GM12874 (cell line): ENCODE results near the gene AGFG2.

Experiments
- CTCF ChIP-seq: IDR thresholded peaks from 2 replicates; pipeline ENCODE4 v1.5.1; 2011; ENCODE audit warnings: low read depth, mild to moderate bottlenecking, control low read depth, low read length, moderate library complexity; ENCODE audit not compliant: insufficient read depth

AGFG2 gene

DNA sequence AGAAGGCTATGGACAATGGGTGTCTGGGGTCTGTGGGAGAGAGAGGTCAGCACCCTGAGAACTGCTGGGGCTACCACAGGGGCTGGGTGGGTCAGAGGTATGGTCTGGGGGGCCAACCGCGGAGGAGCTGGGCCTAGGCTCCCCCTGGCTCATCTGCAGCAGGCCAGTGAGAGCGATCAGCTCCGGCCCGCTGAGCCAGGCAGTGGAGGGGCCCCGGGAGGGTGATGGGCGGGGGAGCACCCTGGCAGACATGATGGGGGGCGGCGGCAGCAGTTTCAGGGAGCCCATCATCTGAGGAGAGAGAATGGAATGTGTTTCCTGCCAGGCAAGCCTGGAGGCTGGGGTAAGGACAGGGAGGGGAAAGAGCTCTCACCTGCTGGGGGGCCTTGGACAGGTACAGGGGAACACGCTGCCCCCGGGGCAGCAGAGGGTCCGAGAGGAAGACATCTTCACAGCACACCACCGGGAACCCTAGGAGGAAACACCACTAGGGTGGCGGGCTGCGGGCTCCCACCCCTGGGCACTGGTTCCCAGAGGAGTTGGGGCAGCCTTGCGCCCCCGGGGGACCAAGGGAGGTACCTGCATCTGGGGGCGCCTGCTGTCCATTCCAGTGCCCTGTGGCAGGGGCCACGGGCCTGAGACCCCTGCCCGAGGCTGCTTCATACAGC, 33.4 kb downstream of the AGFG2 start:
- 0 out of 2 replicates have a peak, but pooled peaks have one; percentile 2 for TF ChIP-seq CTCF

DNA sequence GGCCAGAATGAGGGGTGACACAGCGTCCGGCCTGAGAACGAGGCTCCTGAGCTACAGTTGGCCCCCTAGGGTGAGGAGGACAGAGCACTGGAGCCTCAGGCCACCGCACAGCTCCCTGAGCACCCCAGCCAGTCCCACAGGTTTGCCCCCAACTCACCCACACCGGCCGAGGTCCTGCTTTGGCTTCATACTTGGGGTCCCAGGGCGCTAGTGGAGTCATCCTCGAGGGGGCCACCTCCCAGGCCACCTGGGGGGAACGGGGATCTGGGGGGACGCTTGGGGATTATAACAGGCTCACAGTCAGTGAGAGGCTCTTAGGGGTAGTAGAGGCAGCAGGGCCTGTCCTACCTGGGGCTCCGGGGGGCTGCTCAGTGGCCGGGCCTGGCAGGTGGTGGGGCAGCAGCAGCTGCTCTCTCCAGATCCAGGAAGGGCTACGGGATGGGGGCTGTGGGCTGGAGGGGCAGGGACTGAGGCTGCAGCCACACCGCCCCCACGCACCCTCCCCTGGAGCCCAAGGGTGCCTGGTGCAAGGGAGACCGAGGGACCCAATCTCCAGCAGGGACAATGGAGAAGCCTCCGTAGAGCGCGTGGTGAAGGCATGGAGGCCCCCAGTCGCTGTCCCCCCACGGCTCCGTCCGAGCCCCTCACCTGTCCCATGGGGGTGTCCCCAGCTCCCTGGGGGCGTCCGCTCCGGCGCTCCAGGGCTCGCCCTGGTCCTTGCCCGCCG, 34.1 kb downstream of the AGFG2 start:
- no peak for TF ChIP-seq CTCF

DNA sequence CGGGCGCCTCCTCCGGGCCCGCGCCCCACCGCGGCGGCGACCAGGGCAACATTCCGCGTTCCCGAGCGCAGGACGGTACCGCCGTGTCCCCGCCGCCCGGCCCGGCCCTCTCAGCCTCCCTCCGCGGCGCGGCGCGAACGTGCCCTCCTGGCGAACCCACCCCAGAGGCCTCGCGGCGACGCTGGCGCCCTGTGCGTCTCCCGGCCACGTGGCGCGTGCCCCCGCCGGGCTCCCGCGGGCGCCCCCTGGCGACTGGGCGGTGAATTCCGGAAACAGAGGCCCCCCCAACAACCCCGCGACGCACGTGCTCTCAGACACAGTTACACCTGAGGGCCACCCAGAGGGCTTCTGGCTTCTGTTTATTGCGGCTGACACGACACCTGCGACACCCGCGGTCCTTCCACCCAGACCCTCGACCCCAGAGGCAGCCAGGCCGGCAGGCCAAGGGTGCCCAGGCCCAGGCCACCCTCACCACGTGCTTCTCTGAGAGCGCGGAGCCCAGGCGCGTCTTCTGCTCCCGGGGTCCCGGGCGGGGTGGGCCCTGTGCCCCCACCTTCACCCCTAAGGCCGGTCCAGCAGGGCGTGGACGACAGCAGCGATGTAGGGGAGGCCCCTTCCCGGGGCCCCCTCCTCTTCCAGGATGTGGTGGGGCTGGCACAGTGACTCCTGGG, 34.8 kb downstream of the AGFG2 start, which contains the start of gene SAP25:
Gene SAP25 (minus strand): TSS at position 210 of the 671 bp plus-strand sequence. CDS start 158 bp downstream, at position 52.
- no peak for TF ChIP-seq CTCF

DNA sequence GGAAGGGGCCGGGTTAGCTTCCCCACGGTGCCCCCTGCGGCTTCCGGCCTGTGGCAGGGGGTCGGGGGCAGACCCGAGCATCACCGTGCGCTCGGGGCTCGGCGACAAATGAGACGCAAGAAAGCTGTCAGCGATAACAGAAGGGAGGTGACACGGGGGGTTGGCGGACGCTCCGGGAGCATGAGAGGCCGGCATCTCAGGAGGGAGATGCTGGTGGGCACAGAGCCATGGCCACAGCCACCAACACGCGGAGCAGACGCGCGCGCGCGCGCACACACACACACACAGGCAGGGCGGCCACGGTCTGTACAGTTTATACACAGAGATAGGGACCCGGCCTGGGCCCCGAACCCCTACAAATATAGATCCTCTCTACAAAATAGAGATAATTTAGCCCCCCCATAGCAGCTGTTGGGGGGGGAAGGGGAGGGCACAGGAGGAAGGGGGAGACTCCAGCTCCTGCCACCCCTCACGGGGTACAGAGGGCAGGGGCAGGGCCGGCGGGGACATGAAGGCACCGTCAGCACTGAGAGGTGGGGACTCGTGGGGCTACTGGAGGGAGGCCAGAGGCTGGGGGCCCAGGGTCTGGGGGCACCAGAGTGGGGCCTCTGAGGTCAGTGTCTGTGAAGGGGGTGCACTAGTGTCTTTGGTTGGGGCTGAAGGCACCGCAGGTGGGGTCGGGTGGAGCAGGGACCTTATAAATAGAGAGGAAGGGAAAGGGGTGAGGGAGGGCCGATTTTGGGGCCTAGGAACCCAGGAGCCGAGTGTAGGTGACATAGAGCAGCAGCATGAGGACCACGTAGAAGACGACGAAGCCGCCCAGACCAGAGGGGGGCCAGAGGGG, 35.6 kb downstream of the AGFG2 start:
- no peak for TF ChIP-seq CTCF

DNA sequence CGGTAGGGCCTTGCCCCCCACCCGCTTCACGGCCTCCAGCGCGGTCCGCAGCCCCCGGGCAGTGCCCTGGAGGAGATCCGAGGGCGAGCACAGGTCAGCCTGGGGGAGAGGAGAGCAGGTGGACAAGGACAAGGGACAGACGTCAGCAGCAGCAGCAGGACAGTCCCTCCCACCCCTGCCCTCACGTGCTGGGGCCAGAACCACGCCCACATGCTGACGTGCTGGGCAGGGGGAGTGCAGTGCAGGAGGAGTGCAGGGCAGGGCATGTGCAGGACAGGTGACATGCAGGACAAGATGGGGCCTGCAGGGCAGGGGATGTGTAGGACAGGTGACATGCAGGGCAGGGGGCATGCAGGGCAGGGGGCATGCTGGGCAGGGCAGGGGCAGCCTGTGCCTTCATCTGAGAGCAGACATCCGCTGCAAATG, 36.2 kb downstream of the AGFG2 start:
- TF ChIP-seq CTCF = no peak

- TF ChIP-seq CTCF = no peak
These were observed 36.9 kb downstream of the AGFG2 start for GRCh38 chr7:100575746-100576383.
